Stimulated activated naive CD4-positive, alpha-beta T cell treated with Interleukin-2 at 50 U/mL for 16 hours (primary cell): ENCODE results near the gene FOXA3.

Source experiments
- DNase-seq: peaks from one replicate; lab custom pipeline; 2025; lab: John Stamatoyannopoulos, UW

FOXA3 gene

DNA sequence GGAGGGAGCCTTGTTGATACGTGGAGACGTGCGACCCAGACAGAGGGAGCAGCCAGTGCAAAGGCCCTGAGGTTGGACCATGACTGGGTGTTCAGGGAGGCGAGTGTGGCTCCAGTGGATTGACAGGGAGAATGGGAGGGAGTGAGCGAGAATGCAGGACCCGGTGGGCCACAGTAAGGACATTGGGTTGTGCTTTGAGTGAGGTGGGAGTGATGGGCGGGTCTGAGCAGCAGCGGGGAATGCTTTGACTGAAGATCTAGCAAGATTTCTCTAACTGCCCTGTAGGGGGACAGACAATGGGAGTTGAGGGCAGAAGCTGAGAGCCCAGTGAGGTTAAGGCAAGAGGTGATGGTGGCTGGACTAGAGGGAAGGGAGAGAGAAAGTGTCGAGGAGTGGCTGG lies 58.2 kb downstream of the FOXA3 start:
- no peak for DNase-seq
